ENCODE results near the gene COL18A1. TPM values are rescaled to one million over a fixed set of nuclear protein-coding genes. Genes with fewer than 3 reads are reported as not detected.
A peak's percentile ranks its signal among the peaks of the same experiment; 100 is the strongest.

Gene COL18A1
- total RNA-seq, 1 donor from 2014 or later = 302 TPM

GRCh38 chr21:45467221-45467779 lies 62.3 kb downstream of the COL18A1 start:
- Mint-ChIP-seq H3K27ac (no peak overlapping the region), H3K4me1 (peaks cover 20% of the 10 kb centered on the region), H3K36me3 (peaks cover 10% of the 10 kb centered on the region), H3K9me3 (peaks cover 7% of the 10 kb centered on the region), H3K27me3 (ENCODE audit: low read depth) (no peaks in the 10 kb centered on the region), H3K4me3 (no peak overlapping the region)
- no peak for TF ChIP-seq CTCF (IDR thresholded peaks at IDR 0.05; ENCODE audit: unreplicated experiment)
- DNase-seq (ENCODE audit: low spot score in 2 of 2, unreplicated experiment in 2 of 2) = no peak

- Mint-ChIP-seq H3K27ac (no peak overlapping the region), H3K4me3 (no peak overlapping the region), H3K36me3 (peaks cover 2% of the 10 kb centered on the region), H3K4me1 (peaks cover 20% of the 10 kb centered on the region), H3K9me3 (no peaks in the 10 kb centered on the region), H3K27me3 (ENCODE audit: low read depth) (no peaks in the 10 kb centered on the region)
- DNase-seq (ENCODE audit: low spot score in 2 of 2, unreplicated experiment in 2 of 2) = no peak
- TF ChIP-seq CTCF (IDR thresholded peaks at IDR 0.05; ENCODE audit: unreplicated experiment) = no peak
Measured at GRCh38 chr21:45468051-45468970, 63.3 kb downstream of the COL18A1 start.

GRCh38 chr21:45468971-45469272 lies 64.0 kb downstream of the COL18A1 start:
- Mint-ChIP-seq H3K27ac (no peak overlapping the region), H3K4me1 (peaks cover 20% of the 10 kb centered on the region), H3K27me3 (ENCODE audit: low read depth) (no peaks in the 10 kb centered on the region)

GRCh38 chr21:45469273-45470086 lies 64.5 kb downstream of the COL18A1 start:
- no peak for TF ChIP-seq CTCF (IDR thresholded peaks at IDR 0.05; ENCODE audit: unreplicated experiment)
- peaks cover 5% of the 10 kb centered on the region for H3K36me3 Mint-ChIP-seq
- DNase-seq (ENCODE audit: low spot score in 2 of 2, unreplicated experiment in 2 of 2) = no peak

More at GRCh38 chr21:45468971-45469272, 64.0 kb downstream of the COL18A1 start:
- Mint-ChIP-seq H3K36me3 (peaks cover under 1% of the 10 kb centered on the region), H3K9me3 (no peaks in the 10 kb centered on the region), H3K4me3 (no peak overlapping the region)
- TF ChIP-seq CTCF (IDR thresholded peaks at IDR 0.05; ENCODE audit: unreplicated experiment) = no peak
- no peak for DNase-seq (ENCODE audit: low spot score in 2 of 2, unreplicated experiment in 2 of 2)

GRCh38 chr21:45470087-45470515 lies 65.1 kb downstream of the COL18A1 start:
- H3K36me3 Mint-ChIP-seq = peaks cover 5% of the 10 kb centered on the region
- H3K4me3 Mint-ChIP-seq = no peak overlapping the region
- TF ChIP-seq CTCF (IDR thresholded peaks at IDR 0.05; ENCODE audit: unreplicated experiment) = no peak
- no peaks in the 10 kb centered on the region for H3K27me3 Mint-ChIP-seq (ENCODE audit: low read depth)
- peak overlapping the region; percentile 97 for H3K27ac Mint-ChIP-seq
- no peaks in the 10 kb centered on the region for H3K9me3 Mint-ChIP-seq
- DNase-seq (ENCODE audit: low spot score in 2 of 2, unreplicated experiment in 2 of 2) = no peak
- H3K4me1 Mint-ChIP-seq = peaks cover 18% of the 10 kb centered on the region

More at GRCh38 chr21:45469273-45470086, 64.5 kb downstream of the COL18A1 start:
- H3K27me3 Mint-ChIP-seq (ENCODE audit: low read depth) = no peaks in the 10 kb centered on the region
- no peaks in the 10 kb centered on the region for H3K9me3 Mint-ChIP-seq
- H3K27ac Mint-ChIP-seq = peak overlapping the region; percentile 97
- H3K4me3 Mint-ChIP-seq = no peak overlapping the region
- H3K4me1 Mint-ChIP-seq = peaks cover 20% of the 10 kb centered on the region

Data from mesothelial cell of epicardium (in vitro differentiated cells).